H1 (cell line): ENCODE results near the gene COL26A1. TPM values are rescaled to one million over a fixed set of nuclear protein-coding genes. Genes with fewer than 3 reads are reported as not detected.

Source experiments
- CTCF ChIA-PET: fragments of 300-600 bp; sonication (Branson Sonifier 250); formaldehyde crosslinking; loops from one replicate; lab custom pipeline; 2021; ENCODE audit not compliant: partially characterized antibody; lab: Charles Lee
- POLR2A ChIA-PET: fragments of 300-600 bp; sonication (Branson Sonifier 250); formaldehyde crosslinking; loops from one replicate; lab custom pipeline; 2021; ENCODE audit warnings: inconsistent platforms; ENCODE audit not compliant: partially characterized antibody; lab: Charles Lee
- DNase-seq, 2 experiments: peaks; one replicate each; pipeline versions ENCODE4 v3.0.0 to v3.0.0-alpha.2; 2010 to 2022; ENCODE audit warnings: low spot score in 2 of 2, low read depth in 1 of 2, mixed read lengths in 1 of 2
- FAIRE-seq: peaks from 2 replicates; lab custom pipeline; 2011; peaks lifted over from hg19 to GRCh38; lab: Jason Lieb, UNC
- H2AFZ ChIP-seq: 2 replicates; pipeline ENCODE4 v1.8.1; 2012; ENCODE audit warnings: low read length, inconsistent platforms
- H2AK5ac ChIP-seq: 2 replicates; pipeline ENCODE4 v1.6.1; 2013; ENCODE audit warnings: low read depth, low read length
- H2BK120ac ChIP-seq: replicated peaks from 2 replicates; pipeline ENCODE3; 2013; ENCODE audit warnings: low read depth, low read length, inconsistent platforms
- H2BK12ac ChIP-seq: 2 replicates; pipeline ENCODE4 v1.6.1; 2013; ENCODE audit warnings: low read depth, low read length
- H2BK15ac ChIP-seq: 2 replicates; pipeline ENCODE4 v1.6.1; 2013; ENCODE audit warnings: low read length
- H2BK20ac ChIP-seq: 2 replicates; pipeline ENCODE4 v1.6.1; 2013; ENCODE audit warnings: low read length
- H2BK5ac ChIP-seq: 2 replicates; pipeline ENCODE4 v1.6.1; 2013; ENCODE audit warnings: low read depth, low read length
- H3K14ac ChIP-seq: 2 replicates; pipeline ENCODE4 v1.6.1; 2013; ENCODE audit warnings: inconsistent platforms; ENCODE audit not compliant: insufficient read length
- H3K18ac ChIP-seq: 2 replicates; pipeline ENCODE4 v1.6.1; 2013; ENCODE audit warnings: low read length; ENCODE audit errors: extremely low read depth
- H3K23ac ChIP-seq: 2 replicates; pipeline ENCODE4 v1.6.1; 2013; ENCODE audit warnings: inconsistent platforms; ENCODE audit not compliant: insufficient read length
- H3K23me2 ChIP-seq: 2 replicates; pipeline ENCODE4 v1.6.1; 2013; ENCODE audit warnings: low read depth, low read length
- H3K27ac ChIP-seq: 2 replicates; pipeline ENCODE4 v1.6.1; 2011; ENCODE audit warnings: low read depth, low read length, inconsistent platforms
- H3K27me3 ChIP-seq, 4 experiments: replicated peaks in 1 of 4; 1 replicate in 1 of 4; 2 replicates in 3 of 4; pipeline versions ENCODE4 v1.6.1 to v1.8.1; 2011 to 2013; ENCODE audit warnings: low read length in 3 of 4, mild to moderate bottlenecking in 3 of 4, inconsistent platforms in 2 of 4, mixed read lengths in 2 of 4, moderate library complexity in 1 of 4; ENCODE audit not compliant: control insufficient read depth in 3 of 4, insufficient read depth in 3 of 4; ENCODE audit errors: extremely low read depth in 1 of 4
- H3K36me3 ChIP-seq, 4 experiments: 2 replicates each; pipeline versions ENCODE4 v1.6.1 to v1.8.1; 2011 to 2013; ENCODE audit warnings: mild to moderate bottlenecking in 4 of 4, low read length in 3 of 4, moderate library complexity in 2 of 4, control low read depth in 1 of 4, inconsistent platforms in 1 of 4; ENCODE audit not compliant: insufficient read depth in 4 of 4, control insufficient read depth in 2 of 4
- H3K4ac ChIP-seq: replicated peaks from 2 replicates; pipeline ENCODE3; 2013; ENCODE audit warnings: low read length, low read depth, mixed read lengths, inconsistent platforms; ENCODE audit not compliant: insufficient read length
- H3K4me1 ChIP-seq, 4 experiments: replicated peaks in 1 of 4; 1 replicate in 1 of 4; 2 replicates in 3 of 4; pipeline versions ENCODE4 v1.6.1 to v1.8.1; 2011 to 2013; ENCODE audit warnings: low read length in 3 of 4, inconsistent platforms in 2 of 4, mixed read lengths in 1 of 4; ENCODE audit not compliant: insufficient read depth in 4 of 4, control insufficient read depth in 3 of 4
- H3K4me2 ChIP-seq, 2 experiments: 2 replicates each; pipeline versions ENCODE4 v1.6.1 to v1.8.1; 2011 to 2013; ENCODE audit warnings: low read depth in 2 of 2, low read length in 2 of 2, control low read depth in 1 of 2, inconsistent platforms in 1 of 2, mild to moderate bottlenecking in 1 of 2; ENCODE audit not compliant: insufficient read depth in 1 of 2
- H3K4me3 ChIP-seq, 4 experiments: fragments of 200-600, 300-600 bp in 1 of 4; sonication (generic), shearing (Covaris generic), sonication (Bioruptor Twin) in 1 of 4; 2 replicates each; pipeline versions ENCODE4 v1.5.1 to v1.8.1; 2011 to 2016; ENCODE audit warnings: low read length in 4 of 4, low read depth in 3 of 4, control low read depth in 2 of 4, inconsistent platforms in 2 of 4, mild to moderate bottlenecking in 2 of 4, mixed read lengths in 1 of 4, moderate library complexity in 1 of 4; ENCODE audit not compliant: insufficient read depth in 2 of 4; ENCODE audit errors: extremely low read depth in 1 of 4
- H3K56ac ChIP-seq: replicated peaks from 2 replicates; pipeline ENCODE3; 2013; ENCODE audit warnings: low read depth, mild to moderate bottlenecking, mixed read lengths, low read length, inconsistent platforms; ENCODE audit not compliant: insufficient read length
- H3K79me1 ChIP-seq: 2 replicates; pipeline ENCODE4 v1.6.1; 2013; ENCODE audit warnings: low read depth, low read length, control low read depth
- H3K79me2 ChIP-seq, 2 experiments: 2 replicates each; pipeline versions ENCODE4 v1.6.1 to v1.8.1; 2012 to 2013; ENCODE audit warnings: low read length in 2 of 2, mild to moderate bottlenecking in 2 of 2, inconsistent platforms in 1 of 2; ENCODE audit not compliant: insufficient read depth in 2 of 2, control insufficient read depth in 1 of 2
- H3K9ac ChIP-seq, 4 experiments: replicated peaks in 1 of 4; 1 replicate in 1 of 4; 2 replicates in 3 of 4; pipeline versions ENCODE4 v1.6.1 to v1.8.1; 2011 to 2013; ENCODE audit warnings: low read depth in 3 of 4, low read length in 3 of 4, control low read depth in 2 of 4, mild to moderate bottlenecking in 2 of 4, moderate library complexity in 2 of 4, inconsistent platforms in 1 of 4; ENCODE audit errors: extremely low read depth in 1 of 4
- H3K9me3 ChIP-seq, 2 experiments: 2 replicates each; pipeline versions ENCODE4 v1.6.1 to v1.8.1; 2012 to 2013; ENCODE audit warnings: mild to moderate bottlenecking in 2 of 2, moderate library complexity in 2 of 2, control low read depth in 1 of 2, inconsistent platforms in 1 of 2, low read depth in 1 of 2, low read length in 1 of 2, mixed read lengths in 1 of 2; ENCODE audit not compliant: insufficient read depth in 2 of 2
- H4K20me1 ChIP-seq, 2 experiments: replicated peaks in 1 of 2; 2 replicates each; pipeline versions ENCODE3 to v1.8.1; 2011 to 2013; ENCODE audit warnings: inconsistent platforms in 2 of 2, low read length in 2 of 2, mild to moderate bottlenecking in 1 of 2; ENCODE audit not compliant: insufficient read depth in 2 of 2, control insufficient read depth in 1 of 2
- H4K5ac ChIP-seq: 2 replicates; pipeline ENCODE4 v1.6.1; 2013; ENCODE audit warnings: low read length, low read depth, mixed read lengths, inconsistent platforms; ENCODE audit not compliant: insufficient read length
- H4K8ac ChIP-seq: 2 replicates; pipeline ENCODE4 v1.8.0; 2013; ENCODE audit warnings: mild to moderate bottlenecking, moderate library complexity, low read length, inconsistent platforms; ENCODE audit not compliant: insufficient read depth; ENCODE audit errors: extremely low read depth
- H4K91ac ChIP-seq: replicated peaks from 2 replicates; pipeline ENCODE3; 2013; ENCODE audit warnings: low read length, mixed read lengths, inconsistent platforms; ENCODE audit not compliant: insufficient read length
- BACH1 ChIP-seq: IDR thresholded peaks from 2 replicates; pipeline ENCODE4 v1.6.1; 2012; ENCODE audit warnings: low read length, improper control_type of control experiment
- CBX5 ChIP-seq: fragments of 300-800, 300-1000 bp; sonication (generic); IDR thresholded peaks from 2 replicates; pipeline ENCODE4 v1.7.1; 2016; ENCODE audit warnings: antibody characterized with exemption, low read length, low read depth
- CBX8 ChIP-seq: fragments of 300-800, 300-1000 bp; sonication (generic); IDR thresholded peaks from 2 replicates; pipeline ENCODE4 v1.7.1; 2016; ENCODE audit warnings: low read depth, low read length, borderline replicate concordance
- EZH2 ChIP-seq: fragments of 200-600 bp; sonication (generic); IDR thresholded peaks from 2 replicates; pipeline ENCODE4 v1.7.1; 2012; ENCODE audit warnings: low read depth, mild to moderate bottlenecking, moderate library complexity, low read length, inconsistent platforms; ENCODE audit not compliant: severe bottlenecking
- FOSL1 ChIP-seq: IDR thresholded peaks from 2 replicates; pipeline ENCODE4 v1.6.1; 2011; ENCODE audit warnings: mild to moderate bottlenecking, low read depth, low read length, moderate library complexity; ENCODE audit not compliant: insufficient read depth
- POLR2AphosphoS5 ChIP-seq: IDR thresholded peaks from 2 replicates; pipeline ENCODE4 v1.6.1; 2011; ENCODE audit warnings: low read depth, low read length
- WGBS, 2 experiments: shearing (Covaris generic) in 1 of 2; methylation state at CpG; one replicate each; pipeline versions ENCODE4 v1.1.6 to v1.1.7; 2013 to 2015; ENCODE audit warnings: low lambda C conversion rate in 2 of 2, mixed read lengths in 2 of 2, inconsistent platforms in 1 of 2, low coverage in 1 of 2, missing lambda C conversion rate in 1 of 2; ENCODE audit not compliant: insufficient replicate concordance in 2 of 2, insufficient coverage in 1 of 2, insufficient read length in 1 of 2; ENCODE audit errors: extremely low coverage in 1 of 2, missing lambda C conversion rate in 1 of 2; 5-methylcytosine and 5-hydroxymethylcytosine counted together
- polyA plus RNA-seq, 7 experiments: library from polyadenylated mRNA; depleted of rRNA in 3 of 7; stranded (reverse) in 5 of 7; unstranded in 2 of 7; fragments of >200 nt in 5 of 7; fragments of 200-250 nt in 2 of 7; gene quantifications; 1 replicate in 5 of 7; 2 replicates in 1 of 7; 4 replicates in 1 of 7; pipeline versions ENCODE4 v1.2.1 to v1.2.3, GENCODE V29; 2011 to 2013; ENCODE audit warnings: missing spikeins in 2 of 7, mixed read lengths in 2 of 7
- total RNA-seq: library from RNA; stranded (reverse); fragmentation: NEBNext Ultra II Directional; extraction: Animal tissue kit (Norgen Biotek cat#: 25700); gene quantifications from 2 replicates; pipeline ENCODE4 v1.2.1, GENCODE V29; 2021
- TF ChIP-seq, protein P1 (sequence below): IDR thresholded peaks from 2 replicates; pipeline ENCODE4 v1.6.1; 2012; ENCODE audit warnings: low read length, inconsistent platforms
- TF ChIP-seq, protein P2 (sequence below): IDR thresholded peaks from 2 replicates; pipeline ENCODE4 v1.6.1; 2012; ENCODE audit warnings: inconsistent platforms

COL26A1 gene
- total and polyA plus RNA-seq, 2 of the 8 experiments (the other 6 are each of a cell fraction or from before 2014, with no cell fraction given): 51.1 to 68.8 TPM

DNA sequence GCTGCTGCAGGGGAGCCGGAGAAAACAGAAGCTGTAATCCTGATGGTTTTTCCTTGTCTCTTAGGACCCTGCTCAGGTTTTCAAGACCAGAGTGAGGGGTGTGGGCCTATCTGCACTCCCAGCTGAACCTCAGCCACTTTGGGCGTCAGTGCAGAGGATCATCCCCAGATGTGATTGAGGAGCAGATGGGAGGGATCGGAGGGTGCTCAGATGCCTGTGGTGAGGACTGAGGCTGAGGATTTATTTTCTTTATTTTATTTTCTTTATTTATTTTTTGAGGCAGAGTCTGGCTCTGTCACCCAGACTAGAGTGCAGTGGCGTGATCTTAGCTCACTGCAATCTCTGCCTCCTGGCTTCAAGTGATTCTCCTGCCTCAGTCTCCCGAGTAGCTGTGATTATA lies 13.9 kb downstream of the COL26A1 start:
- H2BK15ac ChIP-seq: no peak overlapping the region
- no peak overlapping the region for H2BK5ac ChIP-seq
- H3K27me3 ChIP-seq: no peaks in the 10 kb centered on the region
- no peak overlapping the region for H2AK5ac ChIP-seq
- no peak overlapping the region for H2BK20ac ChIP-seq
- TF ChIP-seq BACH1: no peak
- TF ChIP-seq, protein P1, sequence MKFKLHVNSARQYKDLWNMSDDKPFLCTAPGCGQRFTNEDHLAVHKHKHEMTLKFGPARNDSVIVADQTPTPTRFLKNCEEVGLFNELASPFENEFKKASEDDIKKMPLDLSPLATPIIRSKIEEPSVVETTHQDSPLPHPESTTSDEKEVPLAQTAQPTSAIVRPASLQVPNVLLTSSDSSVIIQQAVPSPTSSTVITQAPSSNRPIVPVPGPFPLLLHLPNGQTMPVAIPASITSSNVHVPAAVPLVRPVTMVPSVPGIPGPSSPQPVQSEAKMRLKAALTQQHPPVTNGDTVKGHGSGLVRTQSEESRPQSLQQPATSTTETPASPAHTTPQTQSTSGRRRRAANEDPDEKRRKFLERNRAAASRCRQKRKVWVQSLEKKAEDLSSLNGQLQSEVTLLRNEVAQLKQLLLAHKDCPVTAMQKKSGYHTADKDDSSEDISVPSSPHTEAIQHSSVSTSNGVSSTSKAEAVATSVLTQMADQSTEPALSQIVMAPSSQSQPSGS: no peak
- TF ChIP-seq FOSL1: no peak
- TF ChIP-seq, protein P2, sequence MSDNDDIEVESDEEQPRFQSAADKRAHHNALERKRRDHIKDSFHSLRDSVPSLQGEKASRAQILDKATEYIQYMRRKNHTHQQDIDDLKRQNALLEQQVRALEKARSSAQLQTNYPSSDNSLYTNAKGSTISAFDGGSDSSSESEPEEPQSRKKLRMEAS: no peak
- TF ChIP-seq POLR2AphosphoS5: no peak
- TF ChIP-seq CBX8: no peak
- TF ChIP-seq CBX5: no peak
- TF ChIP-seq EZH2: no peak
- H3K4me3 ChIP-seq: no peak overlapping the region
- DNase-seq: no peak
- H2AFZ ChIP-seq: no peak overlapping the region
- POLR2A ChIA-PET: interaction anchor here (1.2 to 1.9 kb wide), 6 partner anchors 8 to 74 kb away, joined by 3 to 11 read pairs (median 6); partner anchors contain the start of gene COL26A1
- CTCF ChIA-PET: interaction anchor here (1.1 to 36.0 kb wide), 8 partner anchors 9 to 118 kb away, joined by 3 to 728 read pairs (median 10); no protein-coding TSS in a partner anchor
- H4K20me1 ChIP-seq: peaks cover 3 to 4% of the 10 kb centered on the region in 2 experiments
- no peak overlapping the region for H3K56ac ChIP-seq
- H3K4me2 ChIP-seq: no peak overlapping the region
- H3K4ac ChIP-seq: no peak overlapping the region
- H2BK12ac ChIP-seq: no peak overlapping the region
- H4K8ac ChIP-seq: no peak overlapping the region
- no peaks in the 10 kb centered on the region for H3K23me2 ChIP-seq
- H3K9ac ChIP-seq: no peak overlapping the region
- 93% methylated on average over 5 of the region's 5 CpGs; no CpG with 5 or more reads in 1 of the 2 experiments for WGBS, 2 experiments
- H3K79me2 ChIP-seq: peaks cover 0 to 43% of the 10 kb centered on the region in 2 experiments; a peak in 2 of 4 replicates
- no peak overlapping the region for H3K27ac ChIP-seq
- H3K79me1 ChIP-seq: peaks cover 6% of the 10 kb centered on the region
- H3K23ac ChIP-seq: no peak overlapping the region
- H3K18ac ChIP-seq: no peak overlapping the region
- no peak overlapping the region for H4K5ac ChIP-seq
- H3K36me3 ChIP-seq: peaks cover 0 to 3% (median 0%) of the 10 kb centered on the region in 4 experiments; a peak in 3 of 8 replicates
- H3K9me3 ChIP-seq: peaks cover 2 to 3% of the 10 kb centered on the region in 2 experiments; a peak in 2 of 4 replicates
- H3K14ac ChIP-seq: no peak overlapping the region
- FAIRE-seq: no peak
- no peak overlapping the region for H4K91ac ChIP-seq
- H3K4me1 ChIP-seq: peaks cover 0 to 11% (median 7%) of the 10 kb centered on the region in 4 experiments; a peak in 5 of 7 replicates
- no peak overlapping the region for H2BK120ac ChIP-seq
